Measurements from ENCODE around the gene SLC16A4.

The SLC16A4 gene

DNA sequence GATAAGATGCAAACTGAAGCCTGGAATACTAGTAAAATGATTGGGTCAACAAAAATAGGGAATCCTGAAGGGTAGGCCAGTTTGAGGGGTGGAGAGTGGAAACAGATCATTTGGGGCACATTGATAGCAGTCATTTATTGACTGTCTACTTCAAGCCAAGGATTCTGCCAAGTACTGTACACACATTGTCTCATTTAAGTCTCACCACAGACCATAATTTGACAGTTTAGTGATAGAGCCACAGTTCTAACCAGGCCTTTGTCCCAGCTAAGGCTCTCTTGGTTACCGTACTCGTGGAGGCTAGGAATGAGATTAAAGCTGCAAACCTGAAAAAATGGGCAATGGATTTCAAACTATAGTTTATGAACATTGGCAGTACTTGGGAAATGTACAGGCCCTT, 40.5 kb downstream of the SLC16A4 start:
- no peak for DNase-seq

DNA sequence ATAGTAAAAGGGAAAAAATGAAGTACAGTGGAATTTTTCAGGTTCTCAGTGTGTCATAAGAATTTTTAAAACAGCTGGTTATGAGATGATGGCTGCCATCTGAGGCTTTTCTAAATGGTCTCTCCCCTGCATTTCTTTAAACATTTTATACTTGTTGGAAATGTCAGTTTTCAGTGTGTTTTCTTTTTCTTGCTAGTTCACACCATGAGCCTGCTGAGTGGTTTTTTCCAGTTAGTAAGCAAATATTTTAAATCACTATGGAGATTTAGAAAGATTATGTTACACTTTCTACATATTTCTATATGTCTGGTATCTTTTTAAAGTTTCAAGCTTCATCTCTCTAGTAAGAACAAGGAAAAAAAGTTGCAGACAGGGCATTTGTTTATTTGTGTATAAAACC, 42.1 kb downstream of the SLC16A4 start:
- DNase-seq = no peak

GRCh38 chr1:110348050-110348449, 42.8 kb downstream of the SLC16A4 start:
- DNase-seq = no peak

DNA sequence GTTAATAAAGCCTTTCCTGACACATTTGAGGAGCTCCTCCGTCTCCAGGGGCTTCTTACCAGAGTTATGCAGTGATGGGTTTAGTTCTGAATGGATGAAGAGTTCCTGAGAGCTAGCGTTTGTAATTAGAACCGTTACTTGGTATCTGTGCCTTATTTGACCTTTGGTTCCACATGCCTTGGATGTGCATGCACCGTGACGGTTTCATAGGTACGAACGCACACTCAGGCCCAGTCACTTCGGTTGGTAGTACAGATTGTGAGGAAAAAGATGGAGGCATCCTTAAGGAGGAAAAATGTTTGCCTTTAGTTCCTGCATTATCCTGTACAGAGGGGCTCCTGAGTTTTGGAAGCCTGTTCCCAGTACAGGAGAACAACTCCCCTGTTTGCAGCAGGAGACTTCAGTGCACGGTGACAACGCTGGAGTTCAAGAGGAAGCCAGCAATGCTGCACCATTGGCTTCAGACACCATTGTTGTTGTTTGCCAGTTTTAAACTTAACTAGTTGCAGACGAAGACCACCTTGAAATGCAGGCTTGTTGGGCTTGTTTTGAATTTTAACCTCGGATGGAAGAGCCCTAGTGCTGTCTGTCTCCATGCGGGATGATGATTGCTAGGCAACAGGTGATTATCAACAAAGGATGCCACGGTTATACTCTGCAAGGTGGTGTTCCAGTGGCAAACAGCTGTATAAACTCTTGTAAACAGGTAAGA, 43.5 kb downstream of the SLC16A4 start:
- no peak for DNase-seq

DNA sequence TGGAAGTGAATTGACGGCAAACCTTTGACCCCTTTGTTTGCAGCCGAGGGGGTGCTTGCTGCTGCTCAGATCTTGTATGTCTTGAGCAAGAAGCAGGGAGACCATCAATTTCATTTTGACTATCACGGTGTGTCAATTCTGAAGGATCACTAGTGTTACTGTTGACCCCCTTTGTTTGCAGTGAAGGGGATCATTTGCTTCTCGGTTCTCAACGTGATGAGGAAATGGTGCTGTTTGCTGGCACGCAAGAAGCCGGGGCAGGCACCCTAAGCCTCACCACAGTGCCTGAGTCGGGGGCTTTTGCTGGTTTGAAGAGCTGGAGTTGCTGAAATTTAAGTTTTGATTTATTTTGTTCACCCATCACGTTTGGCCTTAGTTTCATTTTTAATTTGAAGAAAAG, 44.1 kb downstream of the SLC16A4 start:
- DNase-seq = no peak

GRCh38 chr1:110345480-110345879, 45.3 kb downstream of the SLC16A4 start:
- DNase-seq = no peak

DNA sequence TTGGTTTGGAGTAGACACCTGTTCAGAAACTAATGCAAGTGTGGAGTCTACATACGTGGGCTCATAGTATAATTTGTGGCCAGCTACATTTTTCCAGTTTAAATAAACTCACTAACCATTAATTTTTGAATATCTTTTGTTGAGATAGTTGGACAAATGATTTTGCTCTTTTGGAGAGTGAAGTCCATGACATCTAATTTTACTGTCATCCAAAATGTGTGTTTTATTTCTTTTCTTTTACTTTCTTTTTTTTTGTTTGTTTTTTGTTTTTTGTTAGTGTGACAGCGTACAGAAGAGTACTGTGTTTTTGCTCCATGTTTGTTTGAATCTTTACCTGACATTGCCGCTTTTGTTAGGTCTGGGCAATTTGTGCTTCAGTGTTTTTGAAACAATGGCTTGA, 46.7 kb downstream of the SLC16A4 start:
- no peak for DNase-seq

DNA sequence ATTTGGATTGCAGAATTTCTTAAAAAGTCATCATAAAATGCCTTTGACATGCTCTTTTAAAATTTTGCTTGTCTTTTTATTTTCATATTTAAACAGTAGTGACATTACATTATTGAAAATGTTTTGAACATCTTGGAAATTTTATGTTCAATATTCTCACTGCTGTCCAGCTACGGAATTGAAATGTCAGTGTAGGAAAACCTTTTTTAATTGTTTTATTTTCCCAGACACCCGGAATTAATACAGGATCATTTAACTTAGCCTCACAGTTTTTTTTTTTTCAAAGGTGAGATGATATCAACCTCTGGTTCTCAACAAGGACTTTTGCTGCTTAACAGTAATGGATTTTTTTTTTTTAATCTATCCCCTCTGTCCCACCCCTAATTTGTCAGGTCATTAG, 47.6 kb downstream of the SLC16A4 start:
- DNase-seq = no peak

DNA sequence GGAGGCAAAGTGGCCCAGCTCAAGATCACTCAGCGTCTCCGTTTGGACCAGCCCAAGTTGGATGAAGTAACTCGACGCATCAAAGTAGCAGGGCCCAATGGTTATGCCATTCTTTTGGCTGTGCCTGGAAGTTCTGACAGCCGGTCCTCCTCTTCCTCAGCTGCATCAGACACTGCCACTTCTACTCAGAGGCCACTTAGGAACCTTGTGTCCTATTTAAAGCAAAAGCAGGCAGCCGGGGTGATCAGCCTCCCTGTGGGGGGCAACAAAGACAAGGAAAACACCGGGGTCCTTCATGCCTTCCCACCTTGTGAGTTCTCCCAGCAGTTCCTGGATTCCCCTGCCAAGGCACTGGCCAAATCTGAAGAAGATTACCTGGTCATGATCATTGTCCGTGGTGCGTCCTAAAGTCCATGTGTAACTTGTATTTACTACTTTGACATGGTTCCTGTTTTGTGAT, 48.9 kb downstream of the SLC16A4 start:
- DNase-seq = no peak

- no peak for DNase-seq
Measured at GRCh38 chr1:110341146-110341871, 49.5 kb downstream of the SLC16A4 start.

GRCh38 chr1:110340207-110340468, 50.7 kb downstream of the SLC16A4 start:
- no peak for DNase-seq

- no peak for DNase-seq
Measured at GRCh38 chr1:110339407-110340206, 51.2 kb downstream of the SLC16A4 start.

- DNase-seq = peak; percentile 100
Measured at GRCh38 chr1:110338886-110339406, 51.9 kb downstream of the SLC16A4 start, which contains the start of gene RBM15. Gene RBM15, plus strand, starts transcription at chr1:110339377. Its CDS starts 29 bp downstream, at chr1:110339406.

- DNase-seq = peak; percentile 86
Measured at GRCh38 chr1:110338309-110338885, 52.4 kb downstream of the SLC16A4 start.

DNA sequence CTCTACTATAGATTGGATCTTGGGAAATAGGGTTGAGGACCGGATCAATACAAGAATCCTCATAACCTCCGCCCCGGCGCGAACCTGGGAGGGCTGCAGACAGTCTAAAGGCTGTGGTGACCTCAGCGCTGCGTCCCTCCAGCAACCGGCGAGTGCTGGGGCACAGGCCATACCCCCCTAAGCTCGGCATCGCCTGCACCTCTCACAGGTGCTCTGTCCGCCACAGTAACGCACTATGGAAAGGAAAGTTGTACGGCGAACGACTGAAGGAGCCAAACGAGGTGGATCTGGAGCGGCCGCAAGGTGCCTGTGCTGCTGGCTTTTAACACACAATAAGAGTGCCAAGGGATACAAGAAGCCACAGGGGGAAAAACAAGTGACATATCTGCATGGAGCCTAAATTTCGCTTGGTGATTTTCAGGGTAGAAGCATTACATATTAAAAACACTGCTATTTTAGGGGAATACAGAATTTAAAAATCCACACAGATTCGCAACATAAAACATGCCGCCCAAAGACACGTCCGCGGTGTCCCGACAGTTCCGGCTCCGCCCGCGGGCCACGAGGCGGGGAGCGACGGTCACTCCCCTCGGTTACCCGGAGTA, 53.0 kb downstream of the SLC16A4 start:
- DNase-seq = no peak

- no peak for DNase-seq
Measured at GRCh38 chr1:110336300-110337039, 54.4 kb downstream of the SLC16A4 start.

GRCh38 chr1:110335265-110335664, 55.6 kb downstream of the SLC16A4 start:
- DNase-seq = no peak

DNA sequence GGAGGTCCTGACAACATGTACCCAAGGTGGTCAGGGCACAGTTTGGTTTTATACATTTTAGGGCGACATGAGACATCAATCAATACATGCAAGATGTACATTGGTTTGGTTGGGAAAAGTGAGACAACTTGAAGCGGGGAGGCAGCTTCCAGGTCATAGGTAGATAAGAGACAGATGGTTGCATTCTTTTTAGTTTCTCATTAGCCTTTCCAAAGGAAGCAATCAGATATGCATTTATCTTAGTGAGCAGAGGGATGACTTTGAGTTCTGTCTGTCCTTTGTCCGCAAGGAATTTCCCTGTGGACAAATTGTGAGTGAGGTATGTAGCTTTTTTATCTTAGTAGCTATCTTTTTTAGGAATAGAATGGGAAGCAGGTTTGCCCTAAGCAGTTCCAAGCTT, 62.1 kb downstream of the SLC16A4 start:
- no peak for DNase-seq

DNA sequence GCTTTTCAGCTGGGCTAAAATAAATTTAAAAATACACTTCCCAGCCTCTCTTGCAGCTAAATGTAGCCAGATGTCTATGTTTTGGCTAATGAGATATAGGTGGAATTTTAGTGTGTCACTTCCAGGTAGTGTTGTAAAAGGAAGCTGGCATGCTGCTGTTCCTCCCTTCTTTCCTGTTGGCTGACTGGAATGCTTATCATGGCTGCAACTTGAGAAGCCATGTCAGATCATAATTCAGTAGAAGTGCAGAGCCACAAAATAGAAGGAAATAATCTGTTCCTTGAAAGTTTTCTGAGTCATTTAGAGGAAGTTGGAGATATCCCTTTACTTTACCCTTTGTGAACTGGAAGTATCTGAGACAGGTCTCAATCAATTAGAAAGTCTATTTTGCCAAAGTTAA, 62.6 kb downstream of the SLC16A4 start:
- DNase-seq = no peak

DNA sequence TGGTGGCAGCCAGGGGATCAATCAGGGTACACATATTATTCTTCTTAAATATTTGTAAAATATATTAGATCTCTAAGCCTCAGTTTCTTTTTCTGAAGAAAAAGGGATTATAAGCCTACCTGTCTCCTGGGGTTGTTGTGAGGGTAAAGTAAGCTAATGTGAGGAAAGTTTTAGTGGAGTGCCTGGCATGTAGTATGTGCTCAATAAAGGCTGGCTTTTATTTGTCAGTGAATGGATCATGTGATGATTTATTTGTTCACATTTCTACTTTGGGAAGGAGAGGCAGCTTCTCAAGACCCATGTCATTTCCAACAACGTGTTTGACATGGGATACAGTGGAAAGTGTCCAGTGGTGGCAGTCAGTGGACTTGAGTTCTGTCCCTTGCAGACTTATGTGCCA, 64.0 kb downstream of the SLC16A4 start:
- no peak for DNase-seq

DNA sequence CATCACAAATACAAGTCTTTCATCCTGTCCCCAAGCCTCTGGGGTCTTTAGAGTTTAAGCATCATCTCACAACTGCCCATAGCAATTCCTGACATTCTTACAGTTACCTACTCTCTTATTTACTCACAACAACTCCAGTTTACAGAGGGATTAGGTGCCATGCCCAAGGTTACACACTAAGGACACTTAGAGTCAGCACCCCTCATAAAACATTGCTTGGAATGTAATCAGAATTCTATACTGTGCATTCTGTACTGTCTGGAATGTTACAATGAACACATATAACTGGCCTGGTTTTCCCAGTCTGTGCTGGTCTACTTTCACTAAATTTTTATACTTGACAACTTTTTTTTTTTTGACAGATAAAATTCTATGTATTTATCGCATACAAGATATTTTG, 66.2 kb downstream of the SLC16A4 start:
- DNase-seq = no peak

DNA sequence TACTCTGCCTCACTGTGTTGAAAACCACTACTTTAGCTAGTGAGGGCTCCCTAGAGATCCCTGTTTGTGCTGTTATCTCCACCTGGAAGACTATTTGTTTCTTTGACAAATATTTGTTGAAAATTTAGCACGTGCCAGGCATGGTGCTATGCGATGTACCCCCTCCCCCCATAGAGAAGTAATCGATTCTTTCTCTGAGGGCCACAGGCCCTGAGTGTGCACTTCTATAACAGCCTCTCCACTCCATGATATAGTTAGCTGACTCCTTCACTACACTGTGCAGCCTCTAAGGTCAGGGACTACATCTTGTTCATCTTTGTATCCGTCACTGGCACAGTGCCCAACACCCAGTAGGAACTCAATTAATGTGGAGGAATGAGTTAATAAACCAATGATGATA, 69.0 kb downstream of the SLC16A4 start:
- DNase-seq = no peak
